ENCODE data around the gene ME2.

- no peak for TF ChIP-seq POLR2A (IDR thresholded peaks at IDR 0.05)
- no peak for TF ChIP-seq CTCF (IDR thresholded peaks at IDR 0.05)
These were observed 90.5 kb downstream of the ME2 start for GRCh38 chr18:50969448-50969847.

Data from uterus (tissue), 2 donors.